GM19395 (cell line): ENCODE measurements around the gene PIP5K1C.

ENCODE experiments used
- ATAC-seq: cut with Tn5 transposase; IDR thresholded peaks from one replicate; pipeline ENCODE4 v1.9.1; 2021; ENCODE audit warnings: mild to moderate bottlenecking, moderate library complexity; ENCODE audit not compliant: unreplicated experiment

The PIP5K1C gene

DNA sequence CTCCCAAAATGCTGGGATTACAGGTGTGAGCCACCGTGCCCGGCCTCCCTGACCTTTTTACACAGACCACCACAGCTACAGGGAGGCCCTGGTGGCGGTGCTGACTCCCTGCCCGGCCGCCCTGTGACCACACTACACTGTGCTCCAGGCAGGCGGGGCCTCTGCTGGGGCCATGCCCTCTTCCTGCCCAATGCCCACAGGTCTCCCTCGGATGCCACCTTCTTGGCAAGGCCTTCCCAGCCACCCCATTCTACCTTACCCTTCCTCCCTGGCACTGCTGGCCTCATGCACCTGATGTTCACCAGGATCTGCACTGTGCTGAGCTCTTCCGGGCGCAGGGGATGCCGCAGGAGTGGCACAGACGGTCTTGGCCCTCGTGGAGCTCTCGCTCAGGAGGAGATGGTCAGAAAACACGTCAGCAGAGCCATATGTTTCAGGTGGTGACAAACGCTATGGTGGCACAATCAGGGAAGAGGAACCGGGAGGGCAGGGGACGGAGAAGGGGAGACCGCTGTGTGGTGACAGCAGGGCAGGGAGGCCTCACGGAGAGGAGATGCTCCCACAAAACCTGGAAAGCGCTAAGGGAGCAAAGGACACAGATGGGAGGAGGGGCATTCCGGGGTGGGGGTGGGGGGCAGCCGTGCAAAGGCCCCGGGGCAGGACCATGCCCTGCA is 4.1 kb downstream of the PIP5K1C start:
- ATAC-seq: no peak

DNA sequence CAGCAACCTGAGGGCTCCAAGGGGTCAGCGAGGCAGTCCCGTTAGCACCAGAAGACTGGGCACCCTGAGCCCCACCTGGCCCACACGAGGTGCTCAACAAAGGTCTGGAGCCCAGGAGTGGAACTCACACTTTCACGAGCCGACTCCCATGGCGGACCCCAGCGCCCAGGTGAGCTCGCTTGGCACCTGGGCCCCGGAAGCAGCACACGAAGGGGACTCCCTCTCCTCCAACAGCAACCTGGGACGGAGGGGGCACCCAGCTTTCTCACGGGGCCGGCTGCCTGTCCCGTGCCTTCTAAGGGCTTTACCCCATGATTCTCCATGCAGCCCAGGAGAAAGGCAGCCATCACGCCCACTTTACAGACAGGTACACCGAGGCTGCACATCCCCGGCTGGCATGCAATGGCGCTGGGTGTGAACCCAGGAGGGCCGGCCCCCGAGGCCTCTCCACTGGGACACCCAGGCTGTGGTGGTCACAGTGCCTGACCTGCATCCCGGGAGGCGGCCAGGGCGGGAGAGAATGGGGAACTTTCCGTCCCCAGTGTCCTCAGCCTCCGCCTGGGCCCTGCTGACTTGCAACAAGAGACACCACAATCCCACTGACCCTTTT is 5.0 kb downstream of the PIP5K1C start:
- ATAC-seq: no peak

DNA sequence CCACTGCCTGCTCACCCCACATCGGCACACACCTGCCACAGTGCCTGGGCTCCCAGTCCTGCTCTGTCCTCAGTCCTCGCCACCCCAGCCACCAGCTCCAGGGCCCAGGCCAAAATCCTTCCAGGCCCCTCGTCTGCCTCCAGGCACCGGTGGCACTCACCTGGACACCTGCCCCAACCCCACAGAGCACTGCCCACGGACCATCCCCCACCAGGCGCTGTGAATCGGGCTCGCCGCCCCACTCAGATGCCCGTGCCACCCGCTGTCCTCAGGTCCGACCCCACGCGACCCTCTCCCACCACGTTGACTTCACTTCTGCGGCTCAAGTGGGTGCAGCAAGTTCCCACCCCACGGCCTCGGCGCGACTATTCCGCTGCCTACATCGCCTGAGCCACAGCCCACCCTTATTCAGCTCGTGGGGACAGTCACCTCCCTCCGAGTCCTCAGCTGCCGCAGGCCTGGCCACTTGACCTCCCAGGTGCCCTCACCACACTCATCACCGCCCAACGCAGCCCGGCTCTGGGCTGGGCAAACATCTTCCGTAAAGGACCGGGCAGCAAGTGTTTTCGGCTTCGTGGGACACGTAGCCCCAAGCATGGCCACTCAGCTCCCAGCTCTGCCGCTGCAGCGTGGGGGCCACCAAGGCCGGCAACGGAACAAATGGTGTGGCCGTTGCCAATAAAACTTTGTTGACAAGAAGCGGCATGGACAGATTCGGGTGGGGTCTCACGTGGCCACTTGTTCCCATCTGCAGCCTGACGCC is 5.7 kb downstream of the PIP5K1C start:
- ATAC-seq: no peak

DNA sequence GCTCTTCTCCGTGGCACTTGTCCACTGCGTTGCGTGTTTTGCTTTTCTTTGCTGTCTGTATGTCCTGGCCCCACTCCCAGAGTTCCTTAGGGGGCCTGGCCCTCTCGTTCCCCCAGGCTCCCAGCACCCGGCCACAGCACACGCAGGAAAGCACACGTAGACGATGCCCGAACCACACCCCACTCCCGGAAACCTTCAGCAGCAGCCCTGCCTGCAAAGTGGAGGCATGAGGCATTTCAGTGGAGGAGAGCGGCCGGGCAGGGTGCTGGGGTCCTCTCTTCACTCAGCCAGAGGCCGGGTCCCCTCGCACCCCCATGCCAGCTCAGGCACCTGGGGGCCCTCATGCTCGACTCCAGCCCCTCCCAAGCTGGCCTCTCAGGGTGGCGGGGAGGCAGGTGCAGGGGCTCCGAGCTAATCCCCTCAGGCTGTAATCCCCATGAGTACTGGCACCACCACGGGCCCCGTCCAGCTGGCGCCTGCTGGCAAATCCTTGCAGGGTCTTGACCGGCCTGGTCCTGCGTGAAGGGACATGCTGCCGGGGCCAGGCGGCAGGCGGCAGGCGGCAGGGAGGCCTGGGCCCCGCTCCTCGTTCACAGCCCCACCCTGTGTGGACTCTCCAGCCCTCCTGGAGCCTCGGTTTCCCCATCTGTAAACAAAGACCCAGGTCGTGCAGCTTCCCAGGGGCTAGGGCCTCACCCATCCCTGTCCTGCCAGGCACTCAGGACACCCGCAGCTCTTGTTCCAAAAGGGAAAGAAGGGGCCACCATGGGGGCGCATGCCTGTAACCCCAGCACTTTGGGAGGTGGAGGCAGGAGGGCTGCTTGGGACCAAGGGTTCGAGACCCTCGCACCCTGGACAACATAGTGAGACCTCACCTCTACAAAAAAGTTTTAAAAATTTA is 7.0 kb downstream of the PIP5K1C start:
- no peak for ATAC-seq

DNA sequence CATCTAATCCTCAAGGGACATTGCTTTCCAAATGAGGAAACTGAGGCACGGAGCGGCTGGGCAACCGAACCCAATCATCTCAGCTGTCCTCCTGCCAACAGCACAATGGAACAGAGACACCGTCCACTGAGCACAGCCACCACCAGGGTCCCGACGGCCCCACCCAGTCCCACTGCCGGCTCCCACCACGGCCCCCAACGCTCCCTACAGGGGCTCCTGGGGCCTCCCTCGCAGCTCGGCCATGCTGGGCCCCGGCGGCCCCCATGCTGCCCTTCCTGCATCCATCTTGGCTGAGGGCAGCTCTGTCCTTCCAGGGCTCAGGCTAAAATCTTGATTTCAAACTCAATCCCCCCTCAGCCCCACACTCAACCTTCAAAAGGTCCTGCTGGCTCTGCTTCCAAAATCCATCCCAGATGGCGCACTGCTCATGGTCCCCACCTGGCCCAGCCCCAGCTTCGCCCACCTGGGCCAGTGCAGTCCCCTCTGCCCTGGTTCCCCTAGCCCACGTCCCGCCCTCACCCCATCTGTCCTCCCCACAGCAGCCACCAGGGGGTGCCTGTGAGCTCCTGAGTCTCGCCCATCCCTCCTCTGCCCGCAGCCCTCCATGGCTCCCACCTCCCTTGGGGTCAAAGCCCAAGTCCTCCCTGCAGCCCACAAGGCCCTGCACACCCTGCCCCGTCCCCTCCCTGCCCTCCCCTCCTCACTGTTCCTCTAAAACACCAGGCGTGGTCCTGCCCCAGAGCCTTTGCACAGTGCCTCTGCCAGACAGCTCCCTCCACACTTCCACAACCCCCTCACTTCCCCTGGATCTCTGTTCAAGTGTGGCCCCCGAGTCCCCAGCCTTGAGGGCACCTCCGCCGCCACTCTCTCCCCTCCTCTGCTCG is 7.9 kb downstream of the PIP5K1C start:
- ATAC-seq: no peak

DNA sequence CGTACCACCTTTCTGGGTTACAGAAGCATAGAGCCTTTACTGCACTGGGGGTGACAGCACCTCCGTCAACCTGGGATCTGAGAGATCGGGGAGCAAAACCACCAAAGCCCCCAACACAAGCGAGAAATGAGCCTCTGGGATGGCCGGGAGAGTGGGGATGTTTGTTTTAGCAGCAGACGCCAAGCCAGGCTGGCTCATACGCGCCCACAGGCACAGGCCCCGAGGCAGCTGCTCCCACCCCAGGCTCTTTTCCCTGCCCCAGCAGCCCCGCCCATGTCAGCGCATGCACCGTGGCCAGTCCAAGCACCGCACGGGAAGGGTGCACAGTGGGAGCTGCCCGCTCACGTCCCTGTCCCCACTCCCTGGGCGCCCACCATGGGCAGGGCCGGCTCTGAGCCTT is 8.5 kb downstream of the PIP5K1C start:
- ATAC-seq: no peak

DNA sequence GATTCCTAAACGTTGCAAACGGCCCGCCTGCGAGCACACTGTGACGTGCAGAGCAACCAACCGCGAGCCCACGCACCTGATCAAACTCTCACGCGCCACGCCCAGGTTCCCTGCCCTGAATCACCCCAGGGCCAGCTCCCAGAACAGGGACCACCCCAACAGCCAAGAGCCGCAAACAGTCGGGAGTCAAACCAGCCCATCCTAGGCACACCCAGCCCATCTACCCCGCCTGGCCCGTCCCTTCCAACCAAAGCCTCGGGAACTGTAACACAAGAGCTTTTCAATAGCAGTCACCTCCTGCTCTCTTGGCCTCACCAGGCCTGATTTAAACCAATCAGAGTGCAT is 8.9 kb downstream of the PIP5K1C start:
- ATAC-seq: no peak

DNA sequence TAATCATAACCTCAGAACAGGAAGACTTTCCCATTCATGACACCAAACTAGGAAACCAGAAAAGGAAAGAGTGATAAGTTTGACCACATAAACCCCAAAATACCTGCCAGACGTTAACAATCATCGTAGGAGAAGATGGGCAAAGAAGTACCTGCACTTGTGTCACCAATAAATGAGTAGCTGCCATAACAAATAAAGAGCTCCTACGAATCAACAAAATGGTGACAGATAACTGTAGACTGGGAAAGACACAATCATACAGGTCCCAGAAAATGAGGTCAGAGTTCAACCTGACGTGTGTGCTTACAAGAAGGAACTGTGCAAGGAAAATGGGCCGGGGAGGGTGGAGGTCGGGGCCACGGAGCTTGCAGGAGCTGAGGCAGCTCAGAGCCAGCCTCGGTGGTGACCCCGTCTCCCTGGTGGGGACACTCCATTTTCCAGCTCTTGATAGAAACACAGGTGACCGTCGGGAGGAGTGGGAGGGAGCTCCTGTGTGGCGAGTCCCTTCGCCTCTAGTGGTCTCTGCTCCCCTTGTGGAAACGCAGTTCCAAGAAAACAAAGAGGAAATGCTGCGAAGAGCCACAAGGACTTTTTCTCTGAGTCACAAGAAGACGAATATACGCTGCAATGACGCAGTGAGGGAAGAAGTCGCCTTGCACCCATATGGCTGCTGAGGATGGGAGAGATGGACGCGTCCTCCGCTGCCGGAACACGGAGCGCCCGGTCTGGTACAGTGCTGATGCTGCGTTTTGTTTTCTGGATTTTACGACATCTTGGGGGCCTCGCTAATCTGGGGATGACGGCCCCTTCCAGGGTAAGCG is 9.5 kb downstream of the PIP5K1C start:
- ATAC-seq: no peak

DNA sequence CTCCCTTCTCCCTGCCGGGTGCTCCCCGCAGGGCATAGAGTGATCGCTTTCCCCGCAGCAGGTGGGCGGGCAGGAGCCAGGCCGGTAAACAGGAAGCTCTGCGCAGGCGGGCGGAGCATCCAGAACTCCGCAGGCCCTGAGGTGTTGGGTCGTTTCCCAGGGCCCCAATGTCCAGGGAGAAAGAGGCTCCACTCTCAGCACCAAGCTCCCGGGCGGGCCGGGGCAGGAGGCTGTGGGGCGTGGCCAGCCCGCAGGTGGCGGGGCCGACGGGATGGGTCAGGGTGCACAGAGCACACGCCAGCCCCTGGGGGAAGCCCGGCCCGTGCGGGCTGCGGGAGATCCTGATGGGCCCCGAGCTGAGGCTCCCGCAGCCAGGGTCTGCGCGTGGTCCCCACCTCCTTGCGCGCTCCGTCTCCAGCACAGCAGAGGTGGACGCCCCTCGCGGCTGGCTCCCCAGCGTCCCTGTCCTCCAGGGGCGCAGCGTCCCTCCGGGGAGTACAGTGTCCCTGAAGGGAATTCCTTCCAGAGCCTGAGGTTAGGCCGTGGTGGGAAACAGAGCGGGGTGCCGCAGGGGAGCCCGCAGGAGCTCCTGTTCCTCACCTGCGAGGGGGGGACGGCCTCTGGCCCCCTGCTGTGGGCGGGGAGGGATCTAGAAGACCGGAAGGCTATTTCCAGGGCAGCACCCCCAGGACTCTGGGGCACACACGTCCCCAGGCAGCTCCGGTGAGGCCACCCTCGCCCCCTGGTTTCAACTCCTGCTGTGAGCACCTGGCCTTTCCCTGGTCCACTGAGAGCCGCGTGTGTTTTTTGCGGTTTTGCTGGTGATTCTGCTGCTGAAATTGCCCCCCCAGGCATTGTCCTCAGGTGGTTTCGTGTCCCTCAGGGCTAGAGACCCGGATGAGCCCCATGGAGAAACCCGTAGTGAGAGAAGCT is 12.2 kb downstream of the PIP5K1C start:
- ATAC-seq: no peak

DNA sequence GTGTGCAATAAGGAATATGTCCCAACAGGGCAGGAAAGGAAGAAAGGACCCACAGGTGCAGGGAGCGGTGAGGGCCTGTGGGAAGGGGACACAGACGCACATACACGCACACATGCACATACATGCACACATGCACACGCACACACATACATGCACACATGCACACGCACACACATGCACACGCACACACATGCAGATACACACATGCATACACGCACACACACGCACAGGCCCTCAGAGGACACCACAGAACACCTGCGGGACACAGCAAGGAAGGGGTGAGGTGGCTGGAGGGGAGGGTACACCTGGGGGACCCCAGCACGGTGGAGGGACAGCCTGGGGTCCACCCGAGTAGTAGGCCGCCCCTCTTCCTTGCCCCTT is 12.9 kb downstream of the PIP5K1C start:
- no peak for ATAC-seq

DNA sequence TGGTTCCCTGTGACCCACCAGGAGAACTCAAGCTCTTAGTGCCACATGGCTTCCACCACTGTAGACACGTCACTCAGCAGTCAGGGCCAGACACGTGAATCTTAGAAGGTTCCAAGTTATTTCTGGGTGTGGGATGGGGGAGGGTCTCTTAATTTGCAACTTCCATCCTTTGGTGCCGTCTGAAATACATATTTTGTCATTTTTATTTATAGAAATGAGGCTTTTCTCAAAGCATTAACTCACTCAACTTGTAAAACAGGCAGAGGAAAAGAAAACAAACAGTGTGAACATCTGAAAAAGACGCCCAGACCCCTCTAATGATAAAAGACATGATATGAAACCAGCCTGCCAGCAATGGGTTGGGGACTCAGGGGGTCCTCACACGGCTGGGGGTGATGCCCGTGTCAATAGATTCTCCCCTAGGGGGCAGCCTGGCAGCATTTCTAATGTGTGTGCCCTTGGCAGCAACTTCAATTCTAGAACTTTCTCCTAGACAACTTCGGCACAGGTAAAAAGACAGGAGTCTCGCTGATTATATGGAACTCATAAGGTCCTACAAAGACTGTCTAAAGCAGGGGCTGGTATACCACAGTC is 15.4 kb downstream of the PIP5K1C start:
- no peak for ATAC-seq

DNA sequence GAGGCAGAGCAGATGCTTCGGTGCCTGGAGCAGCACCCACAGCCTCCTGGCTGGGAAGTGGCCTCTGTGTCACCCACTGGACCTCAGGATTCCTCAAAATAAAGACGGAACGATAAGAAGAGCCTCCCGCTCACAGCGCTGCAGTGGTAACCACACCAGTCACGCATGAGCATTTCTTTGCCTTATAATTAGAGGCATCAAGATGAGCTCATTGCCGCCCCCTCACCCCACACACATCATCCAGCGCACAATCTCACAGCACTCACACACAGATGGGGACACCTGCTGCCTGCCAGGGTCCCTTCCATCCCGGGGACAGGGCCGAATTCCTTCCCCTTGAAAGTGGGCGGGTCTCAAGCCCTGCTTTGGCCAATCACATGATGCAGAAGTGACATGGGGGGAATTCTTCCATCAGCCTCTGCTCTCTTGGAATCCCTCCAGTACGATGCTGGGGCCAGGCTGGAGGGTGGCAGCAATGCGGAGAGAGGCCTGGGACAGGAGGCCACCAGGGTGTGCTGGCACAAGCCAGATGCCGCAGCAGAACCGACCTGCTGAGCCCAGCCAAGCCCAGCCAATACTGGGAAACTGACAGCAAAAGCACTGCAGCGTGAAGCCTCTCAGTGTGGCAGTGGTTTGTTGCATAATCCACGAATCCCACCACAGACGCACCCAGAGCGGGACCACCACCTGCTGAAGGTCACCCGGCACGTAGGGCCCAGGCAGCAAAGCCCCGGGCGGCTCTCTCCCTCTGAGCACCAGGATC is 16.0 kb downstream of the PIP5K1C start:
- no peak for ATAC-seq

DNA sequence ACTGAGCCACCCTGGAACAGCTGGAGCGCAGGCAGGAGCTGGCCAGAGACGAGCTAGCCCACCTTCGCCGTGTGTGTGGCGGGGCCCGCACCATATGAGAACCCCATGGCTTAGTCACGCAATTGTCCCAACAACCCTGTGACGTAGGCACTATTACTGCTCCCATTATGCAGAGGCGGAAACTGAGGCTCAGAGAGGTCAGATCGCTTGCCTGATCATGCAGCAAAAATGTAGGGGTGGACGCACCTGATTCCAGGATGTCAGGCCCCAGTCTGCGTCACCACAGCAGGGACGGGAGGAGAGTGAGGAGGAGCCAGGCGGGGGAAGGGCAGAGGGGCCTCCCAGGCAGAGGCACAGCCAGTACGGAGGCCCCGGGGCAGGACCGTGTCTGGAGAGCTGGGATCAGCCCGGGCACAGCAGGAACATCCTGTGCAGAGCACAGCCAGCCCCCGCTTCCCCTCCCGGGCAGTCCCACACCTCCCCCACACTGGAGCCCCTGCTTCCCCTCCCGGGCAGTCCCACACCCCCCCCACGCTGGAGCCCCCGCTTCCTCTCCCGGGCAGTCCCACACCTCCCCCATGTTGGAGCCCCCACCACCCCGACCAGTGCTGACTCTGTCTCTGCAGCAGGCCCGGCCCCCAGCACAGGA is 16.7 kb downstream of the PIP5K1C start:
- no peak for ATAC-seq

DNA sequence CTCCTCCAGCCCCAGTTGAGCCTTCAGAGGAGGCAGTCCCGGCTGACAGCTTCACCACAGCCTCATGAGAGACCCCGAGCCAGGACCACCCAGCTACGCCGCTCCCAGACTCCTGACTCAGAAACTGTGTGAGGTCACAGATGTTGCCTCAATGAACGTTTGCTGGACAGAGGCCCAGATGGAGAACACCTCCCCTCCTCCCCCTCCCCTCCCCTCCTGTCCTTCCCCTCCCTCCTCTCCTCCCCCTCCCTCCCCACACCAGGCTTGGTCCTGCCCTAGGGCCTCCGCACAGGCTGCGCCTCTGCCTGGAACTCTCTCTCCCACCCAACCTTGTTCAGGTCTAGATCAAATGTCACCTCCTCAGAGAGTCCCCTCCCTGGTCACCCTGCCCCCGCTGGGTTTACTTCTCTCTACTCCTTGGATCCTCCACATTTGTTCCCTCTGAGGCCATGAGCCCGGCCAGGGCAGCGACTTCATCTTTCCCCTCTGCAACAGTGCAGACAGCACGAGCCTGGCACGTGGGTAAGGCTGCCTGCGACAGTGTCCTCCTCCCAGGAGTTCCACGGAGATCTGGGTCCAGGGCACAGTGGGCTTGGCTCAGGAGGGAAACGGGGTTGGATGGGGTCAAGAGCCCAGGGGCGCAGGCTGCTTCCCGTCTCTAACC is 17.4 kb downstream of the PIP5K1C start:
- no peak for ATAC-seq

DNA sequence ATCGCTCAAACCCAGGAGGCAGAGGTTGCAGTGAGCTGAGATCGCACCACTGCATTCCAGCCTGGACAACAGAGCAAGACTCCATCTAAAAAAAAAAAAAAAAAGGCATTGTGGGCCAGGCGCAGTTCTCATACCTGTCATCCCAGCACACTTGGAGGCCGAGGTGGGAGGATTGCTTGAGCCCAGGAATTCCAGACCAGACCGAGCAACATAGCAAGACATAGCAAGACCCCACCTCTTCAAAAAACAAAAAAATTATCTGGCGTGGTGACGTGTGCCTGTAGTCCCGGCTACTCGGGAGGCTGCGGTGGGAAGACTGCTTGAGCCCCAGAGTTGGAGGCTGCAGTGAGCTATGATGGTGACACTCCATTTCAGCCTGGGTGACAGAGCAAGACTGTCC is 18.0 kb downstream of the PIP5K1C start:
- ATAC-seq: no peak

DNA sequence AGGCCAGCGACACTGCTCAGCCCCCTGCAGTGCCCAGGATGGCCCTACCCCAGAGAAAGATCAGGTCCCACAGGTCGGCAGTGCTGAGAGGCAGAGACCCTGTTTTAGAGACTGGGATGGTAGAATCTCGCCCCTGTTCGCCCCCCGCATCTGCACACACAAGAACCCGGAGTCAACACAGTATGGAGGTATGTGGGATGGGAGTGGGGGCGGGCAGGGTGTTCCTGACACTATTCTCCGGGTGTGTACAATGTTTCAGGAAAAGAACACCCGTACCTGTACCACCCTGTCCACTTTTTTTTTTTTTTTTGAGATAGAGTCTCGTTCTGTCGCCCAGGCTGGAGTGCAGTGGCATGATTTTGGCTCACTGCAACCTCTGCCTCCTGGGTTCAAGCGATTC is 19.3 kb downstream of the PIP5K1C start:
- no peak for ATAC-seq
